GM18909 (cell line): ENCODE results near the gene RHOG.

Experiments
- ATAC-seq: cut with Tn5 transposase; IDR thresholded peaks from one replicate; pipeline ENCODE4 v1.9.1; 2021; ENCODE audit warnings: mild to moderate bottlenecking; ENCODE audit not compliant: unreplicated experiment, poor library complexity

RHOG gene

DNA sequence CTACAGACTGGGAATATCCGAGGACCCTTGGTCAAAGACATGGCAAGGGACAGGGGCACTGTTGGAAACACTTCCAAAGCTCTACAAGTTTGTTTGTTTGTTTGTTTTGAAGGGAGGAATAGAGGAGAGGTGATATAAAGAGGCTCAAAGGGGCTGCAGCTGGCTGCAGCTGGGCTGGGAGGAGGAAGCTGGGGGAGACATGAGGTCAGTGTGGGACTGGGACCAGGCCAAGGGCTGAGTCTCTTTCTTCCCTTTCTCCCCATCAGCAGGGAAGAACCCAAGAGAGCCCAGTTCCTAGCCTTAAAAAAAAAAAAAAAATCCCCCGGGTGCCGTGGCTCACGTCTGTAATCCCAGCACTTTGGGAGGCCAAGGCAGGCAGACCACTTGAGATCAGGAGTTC lies 5.0 kb downstream of the RHOG start:
- no peak for ATAC-seq

DNA sequence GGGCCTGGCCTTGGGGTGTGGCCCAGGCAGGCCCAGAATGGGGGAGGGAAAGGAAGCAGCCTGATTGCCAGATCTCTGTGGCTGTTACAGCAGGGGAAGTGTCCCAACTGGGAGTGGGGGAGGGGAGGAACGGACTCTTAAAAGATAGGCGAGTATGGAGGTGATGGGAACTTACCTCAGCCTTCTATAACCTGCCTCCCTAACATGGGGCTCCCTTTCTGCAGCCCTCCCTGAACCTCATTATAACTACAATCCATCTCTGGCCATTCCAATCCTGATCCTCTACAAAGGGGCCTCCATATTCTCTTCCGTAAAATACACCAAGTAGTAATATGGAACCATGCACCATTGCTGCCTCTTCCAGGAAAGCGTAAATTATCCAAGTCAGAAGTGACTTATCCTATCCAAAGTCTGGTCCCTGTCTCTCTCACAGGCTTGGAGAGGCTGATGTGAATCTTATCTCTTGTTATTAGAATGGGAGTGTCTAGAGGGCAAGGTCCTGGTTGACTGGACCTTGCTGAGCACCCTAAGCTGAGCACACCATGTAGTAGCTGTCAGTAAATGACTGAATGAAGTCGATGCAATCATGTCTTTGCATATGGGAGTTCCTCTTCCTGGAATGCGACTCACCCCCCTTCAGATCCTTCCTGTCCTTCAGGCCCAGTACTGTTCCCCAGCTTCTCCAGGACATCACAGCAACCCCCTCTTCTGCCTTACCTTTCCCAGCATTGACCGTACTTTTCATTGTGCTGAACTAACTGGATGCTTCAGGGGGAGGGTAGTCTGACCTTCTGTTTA lies 5.9 kb downstream of the RHOG start:
- ATAC-seq: no peak

DNA sequence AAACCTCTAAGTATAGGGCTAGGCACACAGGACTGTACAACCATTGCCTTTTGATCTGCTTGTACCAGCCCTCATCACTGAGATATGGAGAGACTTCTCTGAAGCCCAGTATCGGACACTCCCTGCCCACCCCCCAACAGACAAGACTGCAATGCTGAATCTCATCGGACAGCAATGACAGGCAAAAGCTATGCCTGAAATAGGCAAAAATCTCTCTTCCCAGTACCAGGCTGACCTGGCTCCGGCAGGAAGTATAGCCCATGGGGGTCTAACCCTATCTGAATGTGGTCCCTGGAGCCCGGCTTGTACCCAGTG lies 6.5 kb downstream of the RHOG start:
- no peak for ATAC-seq

DNA sequence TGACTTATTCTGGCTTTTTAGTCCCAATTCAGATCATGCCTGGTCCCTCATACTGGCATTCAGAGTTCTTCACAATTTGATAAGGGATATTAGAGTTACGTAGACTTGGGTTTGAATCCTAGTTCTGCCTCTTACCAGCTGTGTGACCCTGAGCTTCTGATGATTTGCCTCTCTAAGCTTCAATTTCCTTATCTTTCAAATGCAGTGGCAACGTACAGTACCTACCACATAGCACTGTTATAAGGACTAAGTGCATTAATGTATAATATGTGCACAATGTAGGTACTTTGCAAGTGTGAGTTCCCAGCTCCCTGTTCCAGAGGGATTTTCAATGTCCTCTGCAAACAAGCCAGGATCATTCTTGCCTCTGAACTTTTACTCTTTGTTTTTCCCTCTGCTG lies 7.3 kb downstream of the RHOG start:
- no peak for ATAC-seq

DNA sequence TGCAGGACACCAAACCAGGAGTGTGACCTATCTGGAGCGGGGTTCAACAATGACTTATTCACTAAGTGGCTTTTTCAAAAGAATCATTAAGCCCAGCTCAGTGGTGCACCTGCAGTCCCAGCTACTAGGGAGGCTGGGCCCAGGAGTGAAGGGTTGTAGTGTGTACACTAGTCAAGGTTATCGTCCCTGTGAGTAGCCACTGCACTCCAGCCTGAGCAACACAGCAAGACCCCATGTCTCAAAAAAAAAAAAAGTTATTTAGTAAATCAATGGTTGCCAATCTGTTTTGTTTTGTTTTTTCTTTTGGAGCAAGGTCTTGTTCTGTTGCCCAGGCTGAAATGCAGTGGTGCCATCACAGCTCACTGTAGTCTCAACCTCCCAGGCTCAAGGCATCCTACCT lies 7.9 kb downstream of the RHOG start:
- ATAC-seq: no peak

DNA sequence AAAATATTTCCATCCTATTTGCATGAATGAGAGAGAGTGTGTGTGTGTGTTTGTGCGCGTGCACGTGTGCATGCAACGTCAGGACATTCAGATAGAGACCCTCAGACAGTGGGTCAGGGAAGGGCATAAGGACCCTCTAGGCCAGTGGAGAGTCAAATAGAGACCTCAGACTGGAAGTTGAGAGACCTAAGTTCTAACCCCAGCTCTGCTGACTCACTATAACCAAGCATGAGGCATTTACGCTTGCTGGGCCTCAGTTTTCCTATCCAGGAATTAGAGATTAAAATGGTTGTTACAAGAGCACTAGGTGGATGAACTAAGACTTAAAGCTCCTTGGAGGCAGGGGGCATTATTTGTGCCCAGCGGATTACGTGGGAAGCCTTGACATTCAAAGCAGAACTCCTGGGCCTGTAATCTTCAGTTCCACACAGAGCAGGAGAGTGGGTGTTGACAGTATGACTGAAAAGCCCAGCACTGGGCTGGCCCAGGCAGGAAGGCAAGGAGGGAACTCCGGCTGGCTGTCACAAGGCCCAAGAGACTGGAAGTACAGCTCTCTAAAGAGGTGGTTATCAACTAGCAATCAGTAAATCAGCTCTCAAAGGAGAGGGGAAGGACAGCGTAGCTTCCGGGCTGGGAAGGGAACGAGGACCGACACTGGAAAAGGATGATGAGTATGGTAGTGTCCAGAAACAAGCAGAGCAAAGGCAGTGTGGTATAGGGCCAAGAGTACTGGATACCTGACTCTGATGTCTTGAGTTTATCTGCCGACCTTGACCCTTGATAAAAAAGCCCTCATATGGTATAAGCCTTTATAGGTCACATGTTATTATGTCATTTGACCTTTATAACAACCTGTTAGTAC lies 9.2 kb downstream of the RHOG start:
- no peak for ATAC-seq

DNA sequence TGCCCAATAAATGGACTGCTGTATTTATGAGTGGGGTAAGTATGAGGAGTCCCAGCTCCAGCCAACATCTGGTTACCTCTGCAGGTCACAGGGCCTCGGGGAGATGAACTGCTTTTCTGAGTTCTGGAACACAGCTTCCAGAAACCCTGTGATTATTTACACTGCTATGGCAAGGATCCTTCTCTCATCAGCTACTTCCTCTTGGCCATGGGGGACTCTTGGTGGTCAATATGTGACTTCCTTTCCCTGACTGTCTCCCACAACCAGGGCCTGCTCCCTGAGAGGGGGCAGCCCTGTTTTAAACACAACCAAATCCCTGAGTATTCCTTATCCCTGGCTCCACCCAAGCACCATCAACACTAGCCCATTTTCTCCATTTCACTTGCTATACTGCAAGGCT lies 10.0 kb downstream of the RHOG start:
- no peak for ATAC-seq

DNA sequence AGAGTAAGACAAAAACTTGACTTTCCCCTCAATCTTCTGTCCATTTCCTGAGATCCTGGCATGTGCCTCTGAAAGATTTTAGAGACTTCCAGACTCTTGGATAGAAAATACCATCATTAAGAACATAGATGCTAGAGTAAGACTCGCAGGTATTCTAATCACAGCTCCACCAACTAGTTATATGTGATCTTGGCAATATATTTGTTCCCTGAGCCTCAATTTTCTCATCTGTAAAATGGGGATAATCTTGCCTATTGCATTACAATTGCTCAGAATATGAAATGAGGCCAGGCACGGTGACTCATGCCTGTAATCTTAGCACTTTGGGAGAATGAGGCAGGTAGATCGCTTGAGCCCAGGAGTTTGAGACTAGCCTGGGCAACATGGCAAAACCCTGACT lies 10.7 kb downstream of the RHOG start:
- ATAC-seq: no peak

DNA sequence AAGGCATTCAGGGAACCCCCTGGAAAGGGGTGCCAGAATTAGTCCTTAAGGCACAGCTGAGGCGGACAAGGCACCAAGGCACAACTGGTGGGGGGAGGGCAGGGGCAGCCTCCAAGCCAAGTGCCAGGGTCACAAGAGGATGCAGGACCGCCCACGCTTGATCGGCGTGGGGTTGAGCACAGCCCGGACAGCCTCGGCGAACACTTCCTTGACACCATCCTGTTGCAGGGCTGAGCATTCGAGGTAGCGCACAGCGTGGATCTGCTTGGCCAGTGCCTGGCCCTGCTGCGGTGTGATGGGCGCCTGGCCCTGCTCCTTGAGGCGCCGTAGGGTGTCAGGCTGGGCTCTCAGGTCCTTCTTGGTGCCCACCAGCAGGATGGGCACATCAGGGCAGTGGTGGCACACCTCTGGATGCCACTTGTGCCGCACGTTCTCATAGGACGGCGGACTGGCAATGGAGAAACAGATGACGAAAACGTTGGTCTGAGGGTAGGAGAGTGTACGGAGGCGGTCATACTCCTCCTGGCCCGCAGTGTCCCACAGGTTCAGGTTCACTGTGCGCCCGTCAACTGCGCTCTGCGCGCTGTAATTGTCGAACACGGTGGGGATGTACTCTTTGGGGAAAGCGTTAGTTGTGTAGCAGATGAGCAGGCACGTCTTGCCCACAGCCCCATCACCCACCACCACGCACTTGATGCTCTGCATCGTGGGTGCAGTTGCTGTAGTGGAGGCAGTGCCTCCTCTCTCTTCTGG lies 13.1 kb downstream of the RHOG start:
- ATAC-seq: no peak

DNA sequence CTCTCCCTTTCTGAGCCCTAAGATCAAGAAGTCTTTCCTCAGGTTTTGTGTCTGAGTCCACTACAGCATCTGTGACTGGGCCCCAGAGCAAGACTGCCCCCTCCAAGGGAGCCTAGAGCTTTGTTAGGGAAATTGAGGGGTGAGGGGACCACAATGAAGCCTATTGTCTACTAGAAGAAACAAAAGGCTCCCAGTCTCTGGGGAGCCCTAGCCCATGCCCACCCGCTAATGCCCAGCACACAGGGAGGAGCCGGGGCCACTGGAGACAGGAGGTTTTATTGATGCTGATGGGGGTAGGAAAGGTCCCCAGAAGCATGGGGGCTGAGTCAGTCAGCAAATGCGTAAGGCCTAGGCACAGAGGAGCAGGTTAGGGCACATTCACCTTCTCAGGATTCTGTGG lies 14.0 kb downstream of the RHOG start:
- no peak for ATAC-seq

DNA sequence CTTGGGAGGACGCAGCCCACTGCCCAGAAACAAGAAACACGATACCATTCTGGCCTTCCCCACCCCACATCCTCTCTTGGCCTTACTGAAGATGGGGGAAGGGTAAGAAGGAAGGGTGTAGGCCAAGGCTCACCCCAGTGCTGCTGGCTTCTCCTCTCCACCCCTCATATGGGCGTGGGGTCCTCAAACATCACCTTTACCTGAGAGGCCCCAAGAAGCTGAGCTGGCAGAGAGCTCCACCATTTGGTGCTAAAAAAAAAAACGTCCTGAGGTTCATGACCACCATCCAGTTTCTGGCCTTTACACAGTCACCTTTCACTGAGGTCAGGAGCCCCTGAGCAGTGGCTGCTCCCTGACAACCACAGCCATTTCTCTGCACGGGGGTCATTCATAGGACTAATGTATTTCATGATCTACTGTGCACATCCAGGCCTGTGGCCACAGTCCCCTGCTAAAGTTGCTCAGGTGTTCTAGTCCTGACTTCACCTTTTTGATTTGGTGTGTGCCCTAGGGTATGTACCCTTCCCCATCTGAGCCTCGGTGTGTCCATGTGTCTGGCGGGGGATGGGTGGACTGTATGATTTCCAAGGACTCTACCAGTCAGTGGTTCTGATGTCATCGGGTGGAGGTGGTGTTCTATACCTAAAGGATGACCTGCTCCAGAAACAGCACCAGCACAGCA lies 15.1 kb downstream of the RHOG start:
- ATAC-seq: no peak

DNA sequence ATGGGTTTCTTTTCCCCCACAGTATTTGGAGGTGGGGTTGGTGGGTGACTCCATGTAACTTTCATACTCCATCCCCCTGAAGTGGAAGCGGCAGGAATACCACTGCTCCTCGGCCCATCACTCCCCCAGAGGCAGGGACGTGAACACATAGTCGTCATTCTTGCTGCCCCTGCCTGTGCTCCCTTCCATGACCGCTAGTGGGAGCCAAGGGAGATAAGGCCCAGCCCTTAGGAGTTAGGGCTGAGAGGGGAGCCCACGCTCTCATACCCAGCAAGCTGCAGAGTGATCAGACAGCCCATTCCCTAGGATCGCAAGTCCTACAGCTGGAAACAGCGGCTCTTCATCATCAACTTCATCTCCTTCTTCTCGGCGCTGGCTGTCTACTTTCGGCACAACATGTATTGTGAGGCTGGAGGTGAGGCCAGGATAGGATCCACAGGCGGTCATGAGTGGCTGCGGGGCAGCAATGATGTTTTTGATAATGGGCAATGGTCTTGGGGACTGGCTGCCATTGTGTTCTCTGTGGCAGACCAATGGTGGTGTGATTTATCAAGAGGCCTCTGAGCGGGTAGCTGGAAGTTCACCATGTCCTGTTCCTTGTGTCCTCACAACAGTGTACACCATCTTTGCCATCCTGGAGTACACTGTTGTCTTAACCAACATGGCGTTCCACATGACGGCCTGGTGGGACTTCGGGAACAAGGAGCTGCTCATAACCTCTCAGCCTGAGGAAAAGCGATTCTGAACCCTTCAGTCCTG lies 15.9 kb downstream of the RHOG start:
- ATAC-seq: peak; percentile 85

DNA sequence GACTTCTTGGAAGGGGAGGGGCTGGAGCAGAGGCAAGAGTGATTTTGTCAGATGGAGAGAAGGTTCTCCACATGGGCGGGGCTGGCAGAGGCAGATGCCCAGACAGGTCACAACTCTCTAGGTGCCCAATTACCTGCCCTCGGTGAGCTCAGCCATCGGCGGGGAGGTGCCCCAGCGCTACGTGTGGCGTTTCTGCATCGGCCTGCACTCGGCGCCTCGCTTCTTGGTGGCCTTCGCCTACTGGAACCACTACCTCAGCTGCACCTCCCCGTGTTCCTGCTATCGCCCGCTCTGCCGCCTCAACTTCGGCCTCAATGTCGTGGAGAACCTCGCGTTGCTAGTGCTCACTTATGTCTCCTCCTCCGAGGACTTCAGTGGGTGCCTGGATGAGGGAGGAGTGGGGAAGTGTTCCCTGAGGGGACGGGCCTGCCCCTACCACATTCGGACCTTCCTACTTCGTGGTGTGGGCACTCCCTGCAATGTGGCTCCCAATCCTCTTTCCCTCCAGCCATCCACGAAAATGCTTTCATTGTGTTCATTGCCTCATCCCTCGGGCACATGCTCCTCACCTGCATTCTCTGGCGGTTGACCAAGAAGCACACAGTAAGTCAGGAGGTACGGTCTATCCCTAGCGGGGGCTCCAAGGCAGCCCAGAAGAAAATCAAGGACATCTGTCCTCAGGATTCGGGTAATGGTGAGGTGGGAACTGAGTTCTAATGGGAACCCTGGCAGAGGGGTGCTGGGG lies 16.8 kb downstream of the RHOG start:
- ATAC-seq: no peak

DNA sequence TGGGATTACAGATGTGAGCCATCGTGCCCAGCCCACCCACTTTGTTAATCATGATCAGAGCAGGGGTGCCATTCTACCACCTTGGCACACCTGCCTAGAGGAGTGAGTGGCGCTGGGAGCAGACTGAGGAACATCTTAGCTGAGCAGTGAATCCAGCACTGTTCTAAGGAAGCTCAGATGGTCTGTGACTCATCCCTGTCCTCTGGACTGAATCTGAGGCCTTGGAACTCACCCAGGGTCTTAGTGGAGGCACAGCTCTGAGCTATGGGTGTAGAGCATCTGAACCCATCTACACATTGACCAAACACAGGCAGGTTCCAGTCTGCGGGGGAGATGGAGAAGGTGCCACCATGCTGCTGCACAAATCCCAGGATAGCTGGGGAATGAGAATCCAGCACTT lies 17.5 kb downstream of the RHOG start:
- ATAC-seq: no peak

DNA sequence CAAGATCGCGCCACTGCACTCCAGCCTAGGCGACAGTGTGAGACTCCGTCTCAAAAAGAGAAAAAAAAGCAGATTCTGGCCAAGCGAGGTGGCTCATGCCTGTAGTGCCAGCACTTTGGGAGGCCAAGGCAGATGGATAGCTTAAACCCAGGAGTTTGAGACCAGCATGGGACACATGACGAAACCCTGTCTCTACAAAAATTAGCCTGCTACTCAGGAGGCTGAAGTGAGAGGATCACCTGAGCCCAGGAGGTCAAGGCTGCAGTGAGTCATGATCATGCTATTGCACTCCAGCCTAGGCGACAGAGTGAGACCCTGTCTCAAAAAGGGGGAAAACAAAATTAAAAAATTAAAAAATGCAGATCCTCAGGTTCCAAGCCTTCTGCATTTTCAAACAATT lies 18.4 kb downstream of the RHOG start:
- ATAC-seq: no peak

DNA sequence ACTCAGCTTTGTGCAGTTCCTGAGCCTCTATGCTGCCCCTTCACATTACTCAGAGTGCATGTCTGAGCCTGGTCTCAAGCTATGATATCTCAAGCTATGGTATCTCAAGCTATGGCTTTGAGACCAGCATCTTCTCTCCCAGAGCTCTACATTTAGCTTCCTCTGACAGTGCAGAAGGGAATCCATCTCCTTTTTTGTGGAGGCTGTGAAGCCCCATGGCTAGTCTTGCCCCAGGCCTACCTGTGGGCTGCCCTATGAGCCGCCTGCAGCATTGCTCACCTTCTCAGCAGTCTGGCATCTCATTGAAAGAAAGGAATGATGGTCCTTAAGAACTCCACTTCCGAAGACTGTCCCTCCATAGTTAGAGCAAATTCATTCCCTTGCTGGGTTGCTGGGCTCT lies 19.8 kb downstream of the RHOG start:
- no peak for ATAC-seq

DNA sequence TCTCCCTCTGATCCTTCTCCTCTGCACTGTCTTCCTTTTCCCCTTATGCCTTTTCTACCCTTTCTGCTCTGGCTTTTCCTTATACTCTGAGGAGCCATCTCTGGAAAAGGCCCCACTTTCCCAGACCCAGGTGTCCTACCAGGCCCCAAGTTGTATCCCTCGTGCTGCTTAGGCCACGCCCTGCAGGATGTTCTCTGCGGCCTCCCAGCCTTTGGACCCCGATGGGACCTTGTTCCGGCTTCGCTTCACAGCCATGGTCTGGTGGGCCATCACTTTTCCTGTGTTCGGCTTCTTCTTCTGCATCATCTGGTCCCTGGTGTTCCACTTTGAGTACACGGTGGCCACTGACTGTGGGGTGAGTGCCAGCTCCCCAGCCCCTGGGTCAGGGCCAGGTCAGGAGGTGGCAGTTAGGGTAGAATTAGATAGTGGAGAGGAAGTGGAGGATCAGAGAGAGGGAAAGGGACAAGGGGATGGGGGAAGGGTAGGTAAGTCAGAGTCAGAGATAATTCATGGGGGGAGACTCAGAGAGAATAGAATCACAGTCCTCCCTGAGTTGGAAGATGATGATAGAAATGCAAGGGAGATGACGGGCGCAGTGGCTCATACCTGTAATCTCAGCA lies 23.5 kb downstream of the RHOG start:
- ATAC-seq: no peak

DNA sequence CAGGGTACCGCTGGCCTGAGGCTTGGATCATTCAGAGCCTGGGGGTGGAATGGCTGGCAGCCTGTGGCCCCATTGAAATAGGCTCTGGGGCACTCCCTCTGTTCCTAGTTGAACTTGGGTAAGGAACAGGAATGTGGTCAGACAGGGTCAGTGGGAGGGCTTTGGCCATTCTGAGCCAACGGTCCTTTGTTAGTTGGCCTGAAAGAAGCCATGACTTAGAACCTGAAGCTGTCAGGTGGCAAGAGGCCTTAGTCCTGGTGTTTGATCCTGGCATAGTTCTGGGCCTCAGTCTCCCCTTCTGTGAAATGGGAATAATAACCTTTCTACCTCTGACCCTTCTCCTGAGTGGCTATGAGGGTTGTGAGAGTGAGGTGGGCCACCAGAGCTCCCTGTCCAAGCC lies 24.1 kb downstream of the RHOG start:
- no peak for ATAC-seq

DNA sequence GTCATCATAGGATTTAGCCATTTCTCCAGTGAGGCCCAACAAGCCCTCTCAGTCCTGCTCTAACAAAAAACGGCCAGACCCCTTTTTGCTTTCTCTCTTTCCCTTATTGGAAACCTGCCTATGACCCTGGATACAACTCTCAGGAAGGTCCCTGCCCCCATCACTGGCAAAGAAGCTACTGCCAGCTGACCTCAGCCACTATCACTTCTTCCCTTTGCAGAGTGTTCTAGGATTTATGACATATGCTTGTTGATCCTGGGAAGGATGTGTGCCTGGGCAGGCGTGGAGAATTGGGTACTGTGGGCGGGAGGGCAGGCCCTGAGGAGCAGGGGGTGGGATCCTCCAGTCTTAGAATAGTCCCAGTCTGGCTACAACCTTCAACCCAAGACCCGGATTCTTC lies 24.9 kb downstream of the RHOG start:
- no peak for ATAC-seq
